Fibroblast of lung (primary cell): ENCODE results near the gene TMEM26. TPM values are rescaled to one million over a fixed set of nuclear protein-coding genes. Genes with fewer than 3 reads are reported as not detected.

Experiments
- DNase-seq, 2 donors: peaks; one replicate each; pipeline versions ENCODE4 v3.0.0 to v3.0.0-alpha.2; 2010; ENCODE audit warnings: low read depth in 2 of 2
- H2AFZ ChIP-seq: 2 replicates; pipeline ENCODE4 v1.5.1; 2012; ENCODE audit warnings: low read length, control low read depth, inconsistent platforms
- H3K27ac ChIP-seq: 2 replicates; pipeline ENCODE4 v1.5.1; 2011; ENCODE audit warnings: low read length, control low read depth; ENCODE audit not compliant: insufficient read depth
- H3K27me3 ChIP-seq: 2 replicates; pipeline ENCODE4 v1.5.1; 2011; ENCODE audit warnings: mild to moderate bottlenecking, low read length; ENCODE audit not compliant: control insufficient read depth, insufficient read depth
- H3K36me3 ChIP-seq: 2 replicates; pipeline ENCODE4 v1.5.1; 2011; ENCODE audit warnings: low read length; ENCODE audit not compliant: control insufficient read depth, insufficient read depth
- H3K4me1 ChIP-seq: 2 replicates; pipeline ENCODE4 v1.5.1; 2011; ENCODE audit warnings: low read length; ENCODE audit not compliant: control insufficient read depth, insufficient read depth; ENCODE audit errors: extremely low read depth
- H3K4me2 ChIP-seq: 2 replicates; pipeline ENCODE4 v1.5.1; 2011; ENCODE audit warnings: low read length, control low read depth; ENCODE audit not compliant: insufficient read depth; ENCODE audit errors: extremely low read depth
- H3K4me3 ChIP-seq, 4 experiments: fragments of 200-600 bp in 1 of 4; sonication (generic) in 1 of 4; replicated peaks in 1 of 4; 2 replicates each; pipeline ENCODE4 v1.5.1; 2011 to 2016; ENCODE audit warnings: low read length in 4 of 4, low read depth in 3 of 4, mild to moderate bottlenecking in 3 of 4, control low read depth in 2 of 4, inconsistent platforms in 1 of 4, mixed read lengths in 1 of 4; ENCODE audit not compliant: insufficient read depth in 1 of 4; ENCODE audit errors: control extremely low read depth in 1 of 4
- H3K79me2 ChIP-seq: 2 replicates; pipeline ENCODE4 v1.5.1; 2012; ENCODE audit warnings: mild to moderate bottlenecking, low read length, inconsistent platforms; ENCODE audit not compliant: control insufficient read depth, insufficient read depth
- H3K9ac ChIP-seq: 2 replicates; pipeline ENCODE4 v1.5.1; 2011; ENCODE audit warnings: mild to moderate bottlenecking, low read length, control low read depth; ENCODE audit not compliant: insufficient read depth
- H3K9me3 ChIP-seq: 2 replicates; pipeline ENCODE4 v1.5.1; 2012; ENCODE audit warnings: low read depth, low read length; ENCODE audit not compliant: control insufficient read depth, insufficient read depth
- H4K20me1 ChIP-seq: 2 replicates; pipeline ENCODE4 v1.5.1; 2011; ENCODE audit warnings: low read length; ENCODE audit not compliant: control insufficient read depth, insufficient read depth; ENCODE audit errors: extremely low read depth
- EZH2 ChIP-seq: IDR thresholded peaks from 2 replicates; pipeline ENCODE4 v1.5.1; 2012; ENCODE audit warnings: low read length, control low read depth, mild to moderate bottlenecking; ENCODE audit errors: missing control alignments
- polyA plus RNA-seq, 2 donors: library from polyadenylated mRNA; depleted of rRNA in 1 of 2; stranded (reverse) in 1 of 2; unstranded in 1 of 2; fragments of >200 nt; gene quantifications; 2 replicates each; pipeline ENCODE4 v1.2.1, GENCODE V29; 2011 to 2012; ENCODE audit warnings: missing spikeins in 1 of 2
- total RNA-seq: library from RNA; depleted of rRNA; stranded (reverse); fragments of >200 nt; gene quantifications from 2 replicates; pipeline ENCODE4 v1.2.1, GENCODE V29; 2014
- TF ChIP-seq, protein P1 (sequence below), 2 donors: IDR thresholded peaks in 1 of 2; conservative IDR thresholded peaks in 1 of 2; 1 replicate in 1 of 2; 2 replicates in 1 of 2; pipeline ENCODE4 v1.5.1; 2011 to 2012; ENCODE audit warnings: low read length in 2 of 2, control low read depth in 1 of 2, inconsistent platforms in 1 of 2, low read depth in 1 of 2, mild to moderate bottlenecking in 1 of 2

TMEM26 gene
- total and polyA plus RNA-seq, 2 donors (not counting 1 experiment from before 2014, with no cell fraction given) = 1.4 to 2.3 TPM

DNA sequence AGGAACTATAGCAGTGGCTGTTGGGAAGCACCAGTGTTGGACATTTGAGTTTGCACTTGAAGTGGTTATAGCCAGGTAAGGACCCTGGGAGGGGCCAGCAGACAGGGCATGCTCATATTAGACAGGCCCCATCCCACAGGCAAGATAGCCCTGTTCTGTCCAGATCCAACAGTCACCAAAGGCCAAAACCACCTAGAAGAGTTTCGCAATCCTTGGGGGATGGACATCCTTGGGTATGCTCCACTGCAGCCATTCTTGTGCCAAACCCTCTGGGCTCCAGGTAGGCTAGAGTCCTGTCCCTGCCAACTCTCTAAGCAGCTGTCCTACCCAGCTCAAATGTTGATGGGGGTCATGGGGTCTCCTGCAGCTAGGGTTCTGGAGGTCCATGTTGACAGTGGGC, 76.8 kb downstream of the TMEM26 start:
- Histone ChIP-seq H3K79me2 (no peaks in the 10 kb centered on the region), H3K27me3 (no peaks in the 10 kb centered on the region), H3K36me3 (no peaks in the 10 kb centered on the region), H3K9me3 (no peaks in the 10 kb centered on the region), H3K4me3 (no peak overlapping the region), H4K20me1 (no peaks in the 10 kb centered on the region), H3K27ac (no peak overlapping the region), H3K4me2 (no peak overlapping the region), H3K4me1 (no peaks in the 10 kb centered on the region), H3K9ac (no peak overlapping the region), H2AFZ (no peak overlapping the region)
- no peak for DNase-seq
- TF ChIP-seq, protein P1, sequence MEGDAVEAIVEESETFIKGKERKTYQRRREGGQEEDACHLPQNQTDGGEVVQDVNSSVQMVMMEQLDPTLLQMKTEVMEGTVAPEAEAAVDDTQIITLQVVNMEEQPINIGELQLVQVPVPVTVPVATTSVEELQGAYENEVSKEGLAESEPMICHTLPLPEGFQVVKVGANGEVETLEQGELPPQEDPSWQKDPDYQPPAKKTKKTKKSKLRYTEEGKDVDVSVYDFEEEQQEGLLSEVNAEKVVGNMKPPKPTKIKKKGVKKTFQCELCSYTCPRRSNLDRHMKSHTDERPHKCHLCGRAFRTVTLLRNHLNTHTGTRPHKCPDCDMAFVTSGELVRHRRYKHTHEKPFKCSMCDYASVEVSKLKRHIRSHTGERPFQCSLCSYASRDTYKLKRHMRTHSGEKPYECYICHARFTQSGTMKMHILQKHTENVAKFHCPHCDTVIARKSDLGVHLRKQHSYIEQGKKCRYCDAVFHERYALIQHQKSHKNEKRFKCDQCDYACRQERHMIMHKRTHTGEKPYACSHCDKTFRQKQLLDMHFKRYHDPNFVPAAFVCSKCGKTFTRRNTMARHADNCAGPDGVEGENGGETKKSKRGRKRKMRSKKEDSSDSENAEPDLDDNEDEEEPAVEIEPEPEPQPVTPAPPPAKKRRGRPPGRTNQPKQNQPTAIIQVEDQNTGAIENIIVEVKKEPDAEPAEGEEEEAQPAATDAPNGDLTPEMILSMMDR (conservative IDR thresholded peaks at IDR 0.05 in 1 of 2, IDR thresholded peaks at IDR 0.05 in 1 of 2; ENCODE audit: low read depth in 1 of 2, low read length in 2 of 2) = no peak
- TF ChIP-seq EZH2 = no peak

DNA sequence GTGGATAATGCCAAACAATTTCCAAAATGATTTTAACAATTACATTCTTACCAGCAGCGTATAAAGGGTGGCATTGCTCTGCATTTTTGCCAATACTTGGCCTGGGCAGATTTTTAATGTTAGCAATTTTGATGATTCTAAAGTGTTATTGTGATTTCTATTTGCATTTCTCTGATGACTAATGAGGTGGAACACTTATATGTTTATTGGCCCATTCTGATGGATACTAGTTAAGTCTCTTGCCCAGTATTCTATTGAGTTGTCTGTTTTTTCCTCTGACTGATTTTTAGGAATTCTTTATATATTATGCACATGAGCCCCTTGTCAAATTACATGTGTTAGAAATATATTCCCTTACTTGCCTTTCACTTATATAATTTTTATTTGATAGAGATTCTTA, 86.8 kb downstream of the TMEM26 start:
- no peak for DNase-seq
- H3K27ac ChIP-seq = no peak overlapping the region
- no peak overlapping the region for H2AFZ ChIP-seq
- H3K79me2 ChIP-seq = no peaks in the 10 kb centered on the region
- no peak for TF ChIP-seq EZH2
- TF ChIP-seq, protein P1 (conservative IDR thresholded peaks at IDR 0.05 in 1 of 2, IDR thresholded peaks at IDR 0.05 in 1 of 2; ENCODE audit: low read depth in 1 of 2, low read length in 2 of 2) = no peak
- H3K4me2 ChIP-seq = no peak overlapping the region
- H4K20me1 ChIP-seq = no peaks in the 10 kb centered on the region
- H3K36me3 ChIP-seq = no peaks in the 10 kb centered on the region
- H3K9ac ChIP-seq = no peak overlapping the region
- no peaks in the 10 kb centered on the region for H3K4me1 ChIP-seq
- no peak overlapping the region for H3K4me3 ChIP-seq
- H3K27me3 ChIP-seq = no peaks in the 10 kb centered on the region
- H3K9me3 ChIP-seq = no peaks in the 10 kb centered on the region

DNA sequence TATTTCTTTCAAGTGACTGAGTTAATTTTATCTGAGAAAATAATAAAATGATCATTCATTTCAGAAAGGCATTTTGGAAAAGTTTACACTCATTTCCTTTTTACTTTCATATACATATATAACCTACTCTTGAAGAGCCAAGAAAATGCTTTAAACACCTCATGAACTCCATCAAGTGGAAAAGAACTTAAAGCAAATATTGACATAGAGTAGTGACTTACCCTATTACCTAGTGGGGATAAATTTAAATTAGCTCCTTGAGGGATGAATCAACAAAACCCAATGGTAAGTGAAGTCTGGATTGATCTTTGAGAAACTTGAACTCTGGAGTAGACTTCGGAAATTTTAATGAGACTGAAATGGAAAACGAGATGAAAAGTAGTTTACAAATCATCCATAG, 88.6 kb downstream of the TMEM26 start:
- no peaks in the 10 kb centered on the region for H3K36me3 ChIP-seq
- no peak overlapping the region for H3K4me3 ChIP-seq
- H3K27me3 ChIP-seq = no peaks in the 10 kb centered on the region
- DNase-seq = no peak
- H3K9ac ChIP-seq = no peak overlapping the region
- H3K4me1 ChIP-seq = no peaks in the 10 kb centered on the region
- TF ChIP-seq EZH2 = no peak
- TF ChIP-seq, protein P1 (conservative IDR thresholded peaks at IDR 0.05 in 1 of 2, IDR thresholded peaks at IDR 0.05 in 1 of 2; ENCODE audit: low read depth in 1 of 2, low read length in 2 of 2) = no peak
- H3K4me2 ChIP-seq = no peak overlapping the region
- H4K20me1 ChIP-seq = no peaks in the 10 kb centered on the region
- no peaks in the 10 kb centered on the region for H3K9me3 ChIP-seq
- no peak overlapping the region for H2AFZ ChIP-seq
- H3K27ac ChIP-seq = no peak overlapping the region
- no peaks in the 10 kb centered on the region for H3K79me2 ChIP-seq
